HCT116 (cell line): ENCODE results near the gene RRAGD. TPM values are rescaled to one million over a fixed set of nuclear protein-coding genes. Genes with fewer than 3 reads are reported as not detected.

ENCODE experiments used
- ATAC-seq: fragments of 200-7000 bp; cut with Tn5 transposase; 2 replicates; pipeline ENCODE4 v1.9.1; 2020; ENCODE audit warnings: mild to moderate bottlenecking, moderate library complexity
- BruUV-seq: library from RNA; stranded (reverse); fragments of 400-500 nt; replicated peaks from 2 replicates; lab custom pipeline; 2021; lab: Mats Ljungman, UMichigan
- CTCF ChIA-PET: fragments of 300-600 bp; sonication (Branson Sonifier 250); formaldehyde crosslinking; loops from one replicate; lab custom pipeline; 2021; ENCODE audit warnings: antibody characterized with exemption; lab: Charles Lee
- POLR2A ChIA-PET: fragments of 300-600, 350-600 bp; sonication (Branson Sonifier 250); formaldehyde crosslinking; loops from one replicate; lab custom pipeline; 2021; ENCODE audit warnings: antibody characterized with exemption; lab: Charles Lee
- RAD21 ChIA-PET, 2 experiments: fragments of 300-600 bp; sonication (Branson Sonifier 250); formaldehyde crosslinking; loops; one replicate each; lab custom pipeline; 2023; ENCODE audit warnings: low total read pairs in 2 of 2; ENCODE audit not compliant: uncharacterized antibody in 2 of 2, unreplicated experiment in 2 of 2, low non-redundant PET in 1 of 2; lab: Charles Lee
- DNase-seq: peaks from one replicate; pipeline ENCODE4 v3.0.0-alpha.2; 2010; ENCODE audit warnings: low read depth, low spot score
- H2AFZ ChIP-seq: fragments of 200-600 bp; shearing (Covaris generic), sonication (generic); 2 replicates; pipeline ENCODE4 v1.6.1; 2017; ENCODE audit warnings: low read depth, mixed run types, mixed read lengths, antibody characterized with exemption, low read length; ENCODE audit not compliant: poor library complexity, severe bottlenecking
- H3K27ac ChIP-seq: 2 replicates; pipeline ENCODE4 v1.5.1; 2012; ENCODE audit warnings: low read depth, low read length
- H3K27me3 ChIP-seq: fragments of 200-600 bp; sonication (generic); 2 replicates; pipeline ENCODE4 v1.6.1; 2016; ENCODE audit warnings: mixed run types, low read length, mixed read lengths; ENCODE audit not compliant: insufficient read depth
- H3K36me3 ChIP-seq, 2 experiments: fragments of 200-500 bp in 1 of 2; fragments of 200-600 bp in 1 of 2; sonication (Bioruptor generic) in 1 of 2; sonication (generic) in 1 of 2; 2 replicates each; pipeline versions ENCODE4 v1.5.1 to v1.6.1; 2014 to 2016; ENCODE audit warnings: low read length in 2 of 2, inconsistent platforms in 1 of 2, mixed read lengths in 1 of 2, mixed run types in 1 of 2; ENCODE audit not compliant: insufficient read depth in 2 of 2, control insufficient read depth in 1 of 2
- H3K4me1 ChIP-seq, 2 experiments: fragments of 200-600 bp in 1 of 2; sonication (generic) in 1 of 2; 2 replicates each; pipeline versions ENCODE4 v1.5.1 to v1.6.1; 2012 to 2017; ENCODE audit warnings: low read length in 2 of 2, inconsistent platforms in 1 of 2, mild to moderate bottlenecking in 1 of 2, mixed read lengths in 1 of 2, mixed run types in 1 of 2, moderate library complexity in 1 of 2; ENCODE audit not compliant: insufficient read depth in 2 of 2, control insufficient read depth in 1 of 2
- H3K4me2 ChIP-seq: fragments of 200-600 bp; sonication (generic); 2 replicates; pipeline ENCODE4 v1.6.1; 2017; ENCODE audit warnings: mixed run types, low read length, mixed read lengths
- H3K4me3 ChIP-seq, 2 experiments: fragments of 200-600 bp in 1 of 2; sonication (generic) in 1 of 2; replicated peaks in 1 of 2; 2 replicates each; pipeline ENCODE4 v1.5.1; 2011 to 2016; ENCODE audit warnings: low read length in 2 of 2, control low read depth in 1 of 2, low read depth in 1 of 2, mild to moderate bottlenecking in 1 of 2, mixed read lengths in 1 of 2, mixed run types in 1 of 2
- H3K79me2 ChIP-seq: fragments of 200-600 bp; sonication (generic); 2 replicates; pipeline ENCODE4 v1.6.1; 2017; ENCODE audit warnings: mild to moderate bottlenecking, mixed run types, low read length, moderate library complexity, mixed read lengths; ENCODE audit not compliant: insufficient read depth
- H3K9ac ChIP-seq: fragments of 200-600 bp; sonication (generic); 2 replicates; pipeline ENCODE4 v1.6.1; 2016; ENCODE audit warnings: low read length, mixed read lengths
- H3K9me2 ChIP-seq: fragments of 200-600 bp; sonication (generic), shearing (Covaris generic); 2 replicates; pipeline ENCODE4 v1.6.1; 2017; ENCODE audit warnings: mixed run types, mild to moderate bottlenecking, moderate library complexity; ENCODE audit not compliant: insufficient read depth
- H3K9me3 ChIP-seq, 2 experiments: fragments of 200-500 bp in 1 of 2; fragments of 200-600 bp in 1 of 2; sonication (Bioruptor generic) in 1 of 2; sonication (generic) in 1 of 2; 2 replicates each; pipeline ENCODE4 v1.6.1; 2014 to 2017; ENCODE audit warnings: low read length in 2 of 2, mixed read lengths in 2 of 2, inconsistent platforms in 1 of 2, low read depth in 1 of 2, mild to moderate bottlenecking in 1 of 2, mixed run types in 1 of 2, moderate library complexity in 1 of 2; ENCODE audit not compliant: control insufficient read depth in 1 of 2, insufficient read depth in 1 of 2
- H4K20me1 ChIP-seq: fragments of 200-600 bp; sonication (generic), shearing (Covaris generic); 2 replicates; pipeline ENCODE4 v1.6.1; 2017; ENCODE audit warnings: mixed run types, mild to moderate bottlenecking, moderate library complexity; ENCODE audit not compliant: insufficient read depth
- CBX3 ChIP-seq: IDR thresholded peaks from 2 replicates; pipeline ENCODE4 v1.6.1; 2012; ENCODE audit warnings: low read depth
- EGR1 ChIP-seq: IDR thresholded peaks from 2 replicates; pipeline ENCODE4 v1.6.1; 2012; ENCODE audit warnings: low read depth
- EZH2 ChIP-seq: fragments of 200-600 bp; sonication (generic); IDR thresholded peaks from 2 replicates; pipeline ENCODE4 v1.6.1; 2017; ENCODE audit warnings: antibody characterized with exemption, mixed run types
- EZH2phosphoT487 ChIP-seq: fragments of 200-600 bp; IDR thresholded peaks from 2 replicates; pipeline ENCODE4 v1.6.1; 2018; ENCODE audit warnings: antibody characterized with exemption, borderline replicate concordance
- FOSL1 ChIP-seq: IDR thresholded peaks from 2 replicates; pipeline ENCODE4 v1.6.1; 2012; ENCODE audit warnings: low read depth
- JUND ChIP-seq: IDR thresholded peaks from 2 replicates; pipeline ENCODE4 v1.6.1; 2012
- POLR2A ChIP-seq: IDR thresholded peaks from 2 replicates; pipeline ENCODE4 v1.7.0; 2011; ENCODE audit warnings: borderline replicate concordance; ENCODE audit not compliant: insufficient read depth, insufficient read length; ENCODE audit errors: extremely low read depth
- POLR2AphosphoS5 ChIP-seq: IDR thresholded peaks from 2 replicates; pipeline ENCODE4 v1.6.1; 2011; ENCODE audit warnings: mild to moderate bottlenecking, low read depth, low read length, moderate library complexity
- RAD21 ChIP-seq: IDR thresholded peaks from 2 replicates; pipeline ENCODE4 v1.6.1; 2012; ENCODE audit warnings: low read depth, mild to moderate bottlenecking
- SIN3A ChIP-seq: IDR thresholded peaks from 2 replicates; pipeline ENCODE4 v1.6.1; 2012; ENCODE audit warnings: low read depth
- SP1 ChIP-seq: IDR thresholded peaks from 2 replicates; pipeline ENCODE4 v1.6.1; 2012; ENCODE audit warnings: low read depth
- SRF ChIP-seq: IDR thresholded peaks from 2 replicates; pipeline ENCODE4 v1.6.1; 2012; ENCODE audit warnings: low read depth
- TCF7L2 ChIP-seq: IDR thresholded peaks from 2 replicates; pipeline ENCODE4 v1.7.0; 2011; ENCODE audit warnings: borderline replicate concordance, inconsistent platforms; ENCODE audit not compliant: insufficient read depth, insufficient read length; ENCODE audit errors: extremely low read depth
- ZFX ChIP-seq: fragments of 450-650 bp; IDR thresholded peaks from 2 replicates; pipeline ENCODE4 v1.6.1; 2017
- ZNF274 ChIP-seq: fragments of 200-500 bp; sonication (Bioruptor generic); IDR thresholded peaks from 2 replicates; pipeline ENCODE4 v1.6.1; 2014; ENCODE audit warnings: mild to moderate bottlenecking, low read depth, low read length, inconsistent platforms
- intact Hi-C: fragments of 100-400 bp; cut with micrococcal nuclease; formaldehyde crosslinking; loops from 2 replicates; pipeline ENCODE4 v1.10.0; 2022
- total RNA-seq: library from RNA; stranded (reverse); gene quantifications from one replicate; pipeline ENCODE4 v1.2.1, GENCODE V29; 2021; ENCODE audit not compliant: unreplicated experiment
- TF ChIP-seq, protein P1 (sequence below): IDR thresholded peaks from 2 replicates; pipeline ENCODE4 v1.6.1; 2012
- TF ChIP-seq, protein P2 (sequence below), 3 experiments: fragments of 200-600 bp in 1 of 3; sonication (generic) in 1 of 3; IDR thresholded peaks in 2 of 3; conservative IDR thresholded peaks in 1 of 3; 2 replicates each; pipeline ENCODE4 v1.5.1; 2012 to 2017; ENCODE audit warnings: low read depth in 2 of 3, low read length in 2 of 3, antibody characterized with exemption in 1 of 3, borderline replicate concordance in 1 of 3, control low read depth in 1 of 3, mild to moderate bottlenecking in 1 of 3, mixed read lengths in 1 of 3, mixed run types in 1 of 3, moderate library complexity in 1 of 3; ENCODE audit not compliant: insufficient read depth in 1 of 3
- TF ChIP-seq, protein P3 (sequence below): IDR thresholded peaks from 2 replicates; pipeline ENCODE4 v1.6.1; 2012; ENCODE audit warnings: low read depth

The RRAGD gene
- total RNA-seq, 1 experiment from 2014 or later, result 15.9 TPM

DNA sequence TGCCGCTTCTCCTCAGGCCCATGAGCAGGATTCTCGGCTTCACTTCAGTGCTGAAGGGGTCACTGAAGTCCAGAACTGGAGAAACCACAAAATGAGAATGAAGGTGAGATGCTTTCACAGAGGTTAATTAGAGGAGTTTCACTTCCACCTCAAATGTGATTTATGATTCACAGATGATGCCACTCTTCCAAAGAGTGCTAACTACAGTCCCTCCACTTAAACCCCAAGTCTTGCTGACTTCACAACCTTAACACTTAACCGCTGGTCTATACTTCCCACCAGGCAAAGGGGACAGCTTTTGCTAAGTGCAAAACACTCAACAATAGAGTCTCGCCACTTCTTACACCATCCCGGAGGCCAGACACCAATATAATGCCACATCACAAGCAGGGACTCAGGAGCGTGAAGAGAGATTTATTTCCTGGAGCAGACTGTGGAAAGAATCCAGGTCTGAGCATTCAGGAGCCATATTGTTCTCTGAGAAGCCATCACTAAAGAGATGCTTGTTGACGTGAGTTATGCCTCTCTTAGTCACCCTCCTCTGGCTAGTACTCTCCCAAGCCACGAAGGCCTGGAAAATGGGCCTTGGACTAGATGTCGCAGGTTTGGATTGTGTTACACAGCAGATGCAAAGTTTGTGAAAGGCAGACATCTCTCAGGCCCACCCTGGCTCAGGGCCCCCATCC is 24.4 kb downstream of the RRAGD start:
- Histone ChIP-seq H3K9ac (no peak overlapping the region), H3K4me1 (peaks cover 0 to 8% of the 10 kb centered on the region in 2 experiments; a peak in 2 of 4 replicates), H3K9me3 (no peaks in the 10 kb centered on the region), H4K20me1 (no peaks in the 10 kb centered on the region), H3K4me3 (no peak overlapping the region), H3K27ac (no peak overlapping the region), H3K79me2 (no peaks in the 10 kb centered on the region), H3K36me3 (no peaks in the 10 kb centered on the region), H2AFZ (no peak overlapping the region), H3K4me2 (no peak overlapping the region), H3K27me3 (no peaks in the 10 kb centered on the region), H3K9me2 (no peaks in the 10 kb centered on the region)
- RAD21 ChIA-PET, result no interaction called here
- CTCF ChIA-PET, result interaction anchor here (1.4 kb wide), 1 partner anchor 16 kb away, joined by 5 read pairs; no protein-coding TSS in a partner anchor
- BruUV-seq, result no TSS peak
- POLR2A ChIA-PET, result no interaction called here
- intact Hi-C loops, result no loop called here
- DNase-seq (no peak), ATAC-seq (no peak)
- TF ChIP-seq SRF, result no peak
- no peak for TF ChIP-seq ZNF274
- no peak for TF ChIP-seq CBX3
- TF ChIP-seq SIN3A, result no peak
- TF ChIP-seq, protein P1, sequence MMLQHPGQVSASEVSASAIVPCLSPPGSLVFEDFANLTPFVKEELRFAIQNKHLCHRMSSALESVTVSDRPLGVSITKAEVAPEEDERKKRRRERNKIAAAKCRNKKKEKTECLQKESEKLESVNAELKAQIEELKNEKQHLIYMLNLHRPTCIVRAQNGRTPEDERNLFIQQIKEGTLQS, result no peak
- no peak for TF ChIP-seq EZH2
- no peak for TF ChIP-seq ZFX
- TF ChIP-seq EGR1, result no peak
- TF ChIP-seq, protein P2, sequence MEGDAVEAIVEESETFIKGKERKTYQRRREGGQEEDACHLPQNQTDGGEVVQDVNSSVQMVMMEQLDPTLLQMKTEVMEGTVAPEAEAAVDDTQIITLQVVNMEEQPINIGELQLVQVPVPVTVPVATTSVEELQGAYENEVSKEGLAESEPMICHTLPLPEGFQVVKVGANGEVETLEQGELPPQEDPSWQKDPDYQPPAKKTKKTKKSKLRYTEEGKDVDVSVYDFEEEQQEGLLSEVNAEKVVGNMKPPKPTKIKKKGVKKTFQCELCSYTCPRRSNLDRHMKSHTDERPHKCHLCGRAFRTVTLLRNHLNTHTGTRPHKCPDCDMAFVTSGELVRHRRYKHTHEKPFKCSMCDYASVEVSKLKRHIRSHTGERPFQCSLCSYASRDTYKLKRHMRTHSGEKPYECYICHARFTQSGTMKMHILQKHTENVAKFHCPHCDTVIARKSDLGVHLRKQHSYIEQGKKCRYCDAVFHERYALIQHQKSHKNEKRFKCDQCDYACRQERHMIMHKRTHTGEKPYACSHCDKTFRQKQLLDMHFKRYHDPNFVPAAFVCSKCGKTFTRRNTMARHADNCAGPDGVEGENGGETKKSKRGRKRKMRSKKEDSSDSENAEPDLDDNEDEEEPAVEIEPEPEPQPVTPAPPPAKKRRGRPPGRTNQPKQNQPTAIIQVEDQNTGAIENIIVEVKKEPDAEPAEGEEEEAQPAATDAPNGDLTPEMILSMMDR (IDR thresholded peaks at IDR 0.05 in 2 of 3, conservative IDR thresholded peaks at IDR 0.05 in 1 of 3; ENCODE audit: borderline replicate concordance in 1 of 3, insufficient read depth in 1 of 3, low read depth in 2 of 3, low read length in 2 of 3), result no peak
- TF ChIP-seq, protein P3, sequence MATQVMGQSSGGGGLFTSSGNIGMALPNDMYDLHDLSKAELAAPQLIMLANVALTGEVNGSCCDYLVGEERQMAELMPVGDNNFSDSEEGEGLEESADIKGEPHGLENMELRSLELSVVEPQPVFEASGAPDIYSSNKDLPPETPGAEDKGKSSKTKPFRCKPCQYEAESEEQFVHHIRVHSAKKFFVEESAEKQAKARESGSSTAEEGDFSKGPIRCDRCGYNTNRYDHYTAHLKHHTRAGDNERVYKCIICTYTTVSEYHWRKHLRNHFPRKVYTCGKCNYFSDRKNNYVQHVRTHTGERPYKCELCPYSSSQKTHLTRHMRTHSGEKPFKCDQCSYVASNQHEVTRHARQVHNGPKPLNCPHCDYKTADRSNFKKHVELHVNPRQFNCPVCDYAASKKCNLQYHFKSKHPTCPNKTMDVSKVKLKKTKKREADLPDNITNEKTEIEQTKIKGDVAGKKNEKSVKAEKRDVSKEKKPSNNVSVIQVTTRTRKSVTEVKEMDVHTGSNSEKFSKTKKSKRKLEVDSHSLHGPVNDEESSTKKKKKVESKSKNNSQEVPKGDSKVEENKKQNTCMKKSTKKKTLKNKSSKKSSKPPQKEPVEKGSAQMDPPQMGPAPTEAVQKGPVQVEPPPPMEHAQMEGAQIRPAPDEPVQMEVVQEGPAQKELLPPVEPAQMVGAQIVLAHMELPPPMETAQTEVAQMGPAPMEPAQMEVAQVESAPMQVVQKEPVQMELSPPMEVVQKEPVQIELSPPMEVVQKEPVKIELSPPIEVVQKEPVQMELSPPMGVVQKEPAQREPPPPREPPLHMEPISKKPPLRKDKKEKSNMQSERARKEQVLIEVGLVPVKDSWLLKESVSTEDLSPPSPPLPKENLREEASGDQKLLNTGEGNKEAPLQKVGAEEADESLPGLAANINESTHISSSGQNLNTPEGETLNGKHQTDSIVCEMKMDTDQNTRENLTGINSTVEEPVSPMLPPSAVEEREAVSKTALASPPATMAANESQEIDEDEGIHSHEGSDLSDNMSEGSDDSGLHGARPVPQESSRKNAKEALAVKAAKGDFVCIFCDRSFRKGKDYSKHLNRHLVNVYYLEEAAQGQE, result no peak
- TF ChIP-seq FOSL1, result no peak
- TF ChIP-seq TCF7L2, result no peak
- TF ChIP-seq RAD21, result no peak
- TF ChIP-seq POLR2A, result no peak
- no peak for TF ChIP-seq JUND
- no peak for TF ChIP-seq EZH2phosphoT487
- no peak for TF ChIP-seq SP1
- no peak for TF ChIP-seq POLR2AphosphoS5
